Gastroesophageal sphincter (tissue), 4 donors: ENCODE measurements around the gene KIT. TPM values are rescaled to one million over a fixed set of nuclear protein-coding genes. Genes with fewer than 3 reads are reported as not detected.

Source experiments
- ATAC-seq: fragments of 150-250 bp; one replicate; pipeline ENCODE4 v1.9.1; 2016; ENCODE audit warnings: mild to moderate bottlenecking, moderate library complexity
- H3K27ac ChIP-seq, 4 donors: fragments of 200-600 bp; sonication (generic) in 3 of 4; 1 replicate in 3 of 4; 2 replicates in 1 of 4; pipeline ENCODE4 v1.5.1; 2016 to 2019
- H3K27me3 ChIP-seq: fragments of 200-600 bp; sonication (generic); one replicate; pipeline ENCODE4 v1.5.1; 2019
- H3K36me3 ChIP-seq, 2 donors: fragments of 200-600 bp; sonication (generic); one replicate each; pipeline ENCODE4 v1.5.1; 2019; ENCODE audit warnings: control low read depth in 1 of 2
- H3K4me1 ChIP-seq, 3 donors: fragments of 200-600 bp; sonication (generic); 1 replicate in 2 of 3; 2 replicates in 1 of 3; pipeline ENCODE4 v1.5.1; 2016 to 2019; ENCODE audit warnings: control low read depth in 2 of 3
- H3K4me3 ChIP-seq, 2 donors: fragments of 200-600 bp; sonication (generic); one replicate each; pipeline ENCODE4 v1.5.1; 2019; ENCODE audit warnings: mild to moderate bottlenecking in 1 of 2, moderate library complexity in 1 of 2
- H3K9me3 ChIP-seq, 3 donors: fragments of 200-600 bp; sonication (generic); one replicate each; pipeline ENCODE4 v1.5.1; 2017 to 2019; ENCODE audit warnings: control low read depth in 2 of 3
- CTCF ChIP-seq, 4 experiments: fragments of 200-600 bp in 2 of 4; fragments of 450-650 bp in 2 of 4; sonication (generic) in 1 of 4; IDR thresholded peaks; one replicate each; pipeline ENCODE4 v1.5.1; 2017 to 2019; ENCODE audit warnings: antibody characterized with exemption in 4 of 4, mild to moderate bottlenecking in 2 of 4, moderate library complexity in 2 of 4
- EP300 ChIP-seq: sonication (generic); formaldehyde crosslinking; IDR thresholded peaks from one replicate; pipeline ENCODE4 v1.6.1; 2017; ENCODE audit warnings: antibody characterized with exemption, mild to moderate bottlenecking
- POLR2A ChIP-seq, 2 donors: fragments of 450-650 bp; IDR thresholded peaks; one replicate each; pipeline ENCODE4 v1.6.1; 2017; ENCODE audit warnings: antibody characterized with exemption in 2 of 2, mild to moderate bottlenecking in 2 of 2, moderate library complexity in 1 of 2
- POLR2AphosphoS5 ChIP-seq: sonication (generic); formaldehyde crosslinking; IDR thresholded peaks from one replicate; pipeline ENCODE4 v1.6.1; 2017; ENCODE audit warnings: antibody characterized with exemption
- WGBS, 2 donors: methylation state at CpG; one replicate each; pipeline ENCODE4 v1.1.5; 2018; ENCODE audit warnings: low coverage in 1 of 2; 5-methylcytosine and 5-hydroxymethylcytosine counted together
- total RNA-seq, 4 donors: library from RNA; depleted of rRNA; stranded (reverse); fragments of >200 nt; gene quantifications; one replicate each; pipeline ENCODE4 v1.1.0, GENCODE V29; 2016

Gene KIT
- total RNA-seq, 4 donors from 2014 or later = 25.4 to 69.3 (median 33.8) TPM

GRCh38 chr4:54723820-54724219, 66.1 kb downstream of the KIT start:
- Histone ChIP-seq H3K27me3 (no peaks in the 10 kb centered on the region), H3K9me3 (no peaks in the 10 kb centered on the region), H3K4me1 (no peaks in the 10 kb centered on the region), H3K36me3 (no peaks in the 10 kb centered on the region), H3K4me3 (no peak overlapping the region), H3K27ac (no peak overlapping the region)
- no peak for TF ChIP-seq POLR2A (IDR thresholded peaks at IDR 0.05)
- no peak for TF ChIP-seq CTCF (IDR thresholded peaks at IDR 0.05)
- no peak for TF ChIP-seq EP300
- TF ChIP-seq POLR2AphosphoS5 = no peak
- ATAC-seq = no peak
- 91 to 93% methylated on average over 3 of the region's 3 CpGs for WGBS, 2 donors

GRCh38 chr4:54726907-54727306, 69.2 kb downstream of the KIT start:
- Histone ChIP-seq H3K27me3 (no peaks in the 10 kb centered on the region), H3K4me1 (peaks cover 0 to 6% (median 0%) of the 10 kb centered on the region in 3 donors), H3K27ac (no peak overlapping the region), H3K36me3 (no peaks in the 10 kb centered on the region), H3K4me3 (no peak overlapping the region), H3K9me3 (no peaks in the 10 kb centered on the region)
- no peak for TF ChIP-seq POLR2AphosphoS5
- TF ChIP-seq POLR2A (IDR thresholded peaks at IDR 0.05) = no peak
- TF ChIP-seq EP300 = no peak
- no peak for TF ChIP-seq CTCF (IDR thresholded peaks at IDR 0.05)
- ATAC-seq = no peak
- 75 to 100% methylated on average over 2 of the region's 2 CpGs for WGBS, 2 donors

GRCh38 chr4:54727346-54727745, 69.6 kb downstream of the KIT start:
- no peak for ATAC-seq
- TF ChIP-seq EP300 (no peak), POLR2AphosphoS5 (no peak), POLR2A (IDR thresholded peaks at IDR 0.05) (no peak), CTCF (IDR thresholded peaks at IDR 0.05) (no peak)
- H3K27me3 ChIP-seq = no peaks in the 10 kb centered on the region
- H3K4me3 ChIP-seq = no peak overlapping the region
- peaks cover 0 to 10% (median 0%) of the 10 kb centered on the region in 3 donors for H3K4me1 ChIP-seq
- H3K27ac ChIP-seq = no peak overlapping the region
- WGBS, 2 donors = 55 to 91% methylated on average over 2 of the region's 2 CpGs
- H3K36me3 ChIP-seq = no peaks in the 10 kb centered on the region
- no peaks in the 10 kb centered on the region for H3K9me3 ChIP-seq

- H3K4me1 ChIP-seq = peaks cover 0 to 12% (median 0%) of the 10 kb centered on the region in 3 donors
- no peak overlapping the region for H3K4me3 ChIP-seq
- no peak for TF ChIP-seq EP300
- no peak for TF ChIP-seq POLR2A (IDR thresholded peaks at IDR 0.05)
- no peak for TF ChIP-seq CTCF (IDR thresholded peaks at IDR 0.05)
- no peaks in the 10 kb centered on the region for H3K27me3 ChIP-seq
- no peaks in the 10 kb centered on the region for H3K36me3 ChIP-seq
- no peak overlapping the region for H3K27ac ChIP-seq
- H3K9me3 ChIP-seq = no peaks in the 10 kb centered on the region
- ATAC-seq = no peak
- WGBS, 2 donors = 60 to 69% methylated on average over 3 of the region's 3 CpGs
Observed at GRCh38 chr4:54728368-54728767, 70.6 kb downstream of the KIT start.

GRCh38 chr4:54729256-54729655, 71.5 kb downstream of the KIT start:
- H3K4me1 ChIP-seq = peaks cover 0 to 12% (median 0%) of the 10 kb centered on the region in 3 donors
- no peaks in the 10 kb centered on the region for H3K9me3 ChIP-seq
- TF ChIP-seq EP300 (no peak), POLR2A (IDR thresholded peaks at IDR 0.05) (no peak), CTCF (IDR thresholded peaks at IDR 0.05) (no peak), POLR2AphosphoS5 (no peak)
- H3K27ac ChIP-seq = no peak overlapping the region
- no peaks in the 10 kb centered on the region for H3K36me3 ChIP-seq
- ATAC-seq = no peak
- no peak overlapping the region for H3K4me3 ChIP-seq
- no peaks in the 10 kb centered on the region for H3K27me3 ChIP-seq
- WGBS, 2 donors = 50 to 60% methylated on average over 1 of the region's 1 CpG
